SIG-M5 (cell line): ENCODE data around the gene SLC35B2.
"Not testable (repeated sequence)": the region's sequence is repeated elsewhere in the genome, so short reads cannot be mapped to it uniquely, and the experiment has no call there.

Experiments
- DNase-seq: peaks from one replicate; lab custom pipeline; 2025; lab: John Stamatoyannopoulos, UW

Gene SLC35B2

GRCh38 chr6:44234101-44235025 is 23.0 kb downstream of the SLC35B2 start:
- no peak for DNase-seq

GRCh38 chr6:44233567-44234100 is 23.7 kb downstream of the SLC35B2 start:
- DNase-seq = no peak

- no peak for DNase-seq
These were observed 24.4 kb downstream of the SLC35B2 start for GRCh38 chr6:44232676-44233566.

- DNase-seq = not testable (repeated sequence)
These were observed 25.9 kb downstream of the SLC35B2 start for GRCh38 chr6:44231426-44231825.

- no peak for DNase-seq
These were observed 27.2 kb downstream of the SLC35B2 start for GRCh38 chr6:44230034-44230675.

GRCh38 chr6:44229376-44230033 is 27.8 kb downstream of the SLC35B2 start:
- DNase-seq = no peak

GRCh38 chr6:44228836-44229235 is 28.5 kb downstream of the SLC35B2 start:
- no peak for DNase-seq

- no peak for DNase-seq
These were observed 28.9 kb downstream of the SLC35B2 start for GRCh38 chr6:44228433-44228832.

GRCh38 chr6:44228031-44228430 is 29.3 kb downstream of the SLC35B2 start:
- DNase-seq = no peak

- no peak for DNase-seq
These were observed 30.1 kb downstream of the SLC35B2 start for GRCh38 chr6:44227148-44227793.

GRCh38 chr6:44226368-44227147 is 30.8 kb downstream of the SLC35B2 start:
- DNase-seq = no peak

GRCh38 chr6:44225579-44226325 is 31.6 kb downstream of the SLC35B2 start:
- no peak for DNase-seq

GRCh38 chr6:44224965-44225305 is 32.4 kb downstream of the SLC35B2 start:
- no peak for DNase-seq

- DNase-seq = no peak
These were observed 33.0 kb downstream of the SLC35B2 start for GRCh38 chr6:44224029-44224964.

- DNase-seq = no peak
These were observed 33.9 kb downstream of the SLC35B2 start, which contains the start of gene SLC29A1 for GRCh38 chr6:44223319-44224028. SLC29A1 (plus strand) TSS chr6:44223595; CDS start chr6:44227314, 3,719 bp downstream.

GRCh38 chr6:44222486-44223318 is 34.6 kb downstream of the SLC35B2 start:
- DNase-seq = no peak

- no peak for DNase-seq
These were observed 35.4 kb downstream of the SLC35B2 start for GRCh38 chr6:44221961-44222335.
